HEK293 (cell line): ENCODE measurements around the gene CRY2.

Source experiments
- CTCF ChIA-PET: fragments of 350-600 bp; formaldehyde crosslinking; extraction: SDS; loops from one replicate; lab custom pipeline; 2021; ENCODE audit warnings: antibody characterized with exemption; lab: Yijun Ruan, JAX
- POLR2A ChIA-PET: fragments of 300-600 bp; formaldehyde crosslinking; extraction: SDS; loops from one replicate; lab custom pipeline; 2020; ENCODE audit warnings: antibody characterized with exemption, inconsistent platforms; lab: Yijun Ruan, JAX
- H3K27ac ChIP-seq: fragments of 200-500 bp; sonication (Bioruptor generic); 2 replicates; pipeline ENCODE4 v1.5.1; 2014; ENCODE audit warnings: low read depth, low read length, control low read depth, inconsistent platforms; ENCODE audit errors: extremely low read depth
- H3K36me3 ChIP-seq, 2 experiments: fragments of 200-500 bp in 1 of 2; sonication (Bioruptor generic) in 1 of 2; 1 replicate in 1 of 2; 2 replicates in 1 of 2; pipeline ENCODE4 v1.5.1; 2014 to 2017; ENCODE audit warnings: inconsistent platforms in 2 of 2, low read length in 2 of 2; ENCODE audit not compliant: control insufficient read depth in 2 of 2, insufficient read depth in 1 of 2
- H3K4me1 ChIP-seq: fragments of 200-500 bp; sonication (Bioruptor generic); 2 replicates; pipeline ENCODE4 v1.5.1; 2014; ENCODE audit warnings: mild to moderate bottlenecking, low read length, inconsistent platforms; ENCODE audit not compliant: control insufficient read depth, insufficient read depth
- H3K4me3 ChIP-seq: 2 replicates; pipeline ENCODE4 v1.5.1; 2011; ENCODE audit warnings: low read depth, mild to moderate bottlenecking, control low read depth, low read length, moderate library complexity
- H3K9me3 ChIP-seq: fragments of 200-500 bp; sonication (Bioruptor generic); 2 replicates; pipeline ENCODE4 v1.5.1; 2014; ENCODE audit warnings: low read depth, low read length, inconsistent platforms; ENCODE audit not compliant: control insufficient read depth, insufficient read depth
- HOXC10 ChIP-seq: sonication (generic); formaldehyde crosslinking; IDR thresholded peaks from 2 replicates; pipeline ENCODE4 v1.8.1; 2023; ENCODE audit warnings: mild to moderate bottlenecking, missing genetic modification reagents
- KLF9 ChIP-seq: fragments of 450-650 bp; formaldehyde crosslinking; IDR thresholded peaks from 2 replicates; pipeline ENCODE4 v1.5.1; 2016; ENCODE audit warnings: missing biosample characterization, missing genetic modification characterization, low read depth
- REPIN1 ChIP-seq: fragments of 450-650 bp; formaldehyde crosslinking; IDR thresholded peaks from 2 replicates; pipeline ENCODE4 v1.5.1; 2017; ENCODE audit warnings: missing biosample characterization, missing genetic modification characterization, low read depth
- ZBTB21 ChIP-seq: fragments of 450-650 bp; formaldehyde crosslinking; IDR thresholded peaks from 2 replicates; pipeline ENCODE4 v1.5.1; 2017; ENCODE audit warnings: missing biosample characterization, missing genetic modification characterization
- ZBTB48 ChIP-seq: fragments of 450-650 bp; formaldehyde crosslinking; IDR thresholded peaks from 2 replicates; pipeline ENCODE4 v1.5.1; 2016; ENCODE audit warnings: missing biosample characterization, missing genetic modification characterization
- ZNF138 ChIP-seq: fragments of 450-650 bp; formaldehyde crosslinking; IDR thresholded peaks from 2 replicates; pipeline ENCODE4 v1.5.1; 2016; ENCODE audit warnings: missing biosample characterization, missing genetic modification characterization, borderline replicate concordance
- ZNF266 ChIP-seq: fragments of 450-650 bp; formaldehyde crosslinking; IDR thresholded peaks from 2 replicates; pipeline ENCODE4 v1.5.1; 2016; ENCODE audit warnings: missing biosample characterization, missing genetic modification characterization, low read depth
- ZNF292 ChIP-seq: fragments of 450-650 bp; formaldehyde crosslinking; IDR thresholded peaks from 2 replicates; pipeline ENCODE4 v1.5.1; 2016; ENCODE audit warnings: low read depth, missing biosample characterization, missing genetic modification characterization, borderline replicate concordance
- ZNF302 ChIP-seq: fragments of 450-650 bp; formaldehyde crosslinking; IDR thresholded peaks from 2 replicates; pipeline ENCODE4 v1.5.1; 2016; ENCODE audit warnings: missing biosample characterization, missing genetic modification characterization, low read depth
- ZNF501 ChIP-seq: fragments of 450-650 bp; formaldehyde crosslinking; IDR thresholded peaks from 2 replicates; pipeline ENCODE4 v1.5.1; 2016; ENCODE audit warnings: missing biosample characterization, missing genetic modification characterization
- ZNF558 ChIP-seq: fragments of 450-650 bp; formaldehyde crosslinking; IDR thresholded peaks from 2 replicates; pipeline ENCODE4 v1.5.1; 2016; ENCODE audit warnings: missing biosample characterization, missing genetic modification characterization
- ZNF701 ChIP-seq: fragments of 450-650 bp; formaldehyde crosslinking; IDR thresholded peaks from 2 replicates; pipeline ENCODE4 v1.5.1; 2016; ENCODE audit warnings: missing biosample characterization, missing genetic modification characterization
- ZNF76 ChIP-seq: fragments of 450-650 bp; formaldehyde crosslinking; IDR thresholded peaks from 2 replicates; pipeline ENCODE4; 2016; ENCODE audit warnings: low read depth, missing biosample characterization, missing genetic modification characterization, borderline replicate concordance
- TF ChIP-seq, protein P1 (sequence below): fragments of 450-650 bp; formaldehyde crosslinking; IDR thresholded peaks from 2 replicates; pipeline ENCODE4 v1.5.1; 2017; ENCODE audit warnings: missing biosample characterization, missing genetic modification characterization
- TF ChIP-seq, protein P2 (sequence below): fragments of 450-650 bp; formaldehyde crosslinking; IDR thresholded peaks from 2 replicates; pipeline ENCODE4 v1.5.1; 2016; ENCODE audit warnings: missing biosample characterization, missing genetic modification characterization, borderline replicate concordance
- TF ChIP-seq, protein P3 (sequence below): fragments of 450-650 bp; formaldehyde crosslinking; IDR thresholded peaks from 2 replicates; pipeline ENCODE4 v1.5.1; 2017; ENCODE audit warnings: missing biosample characterization, missing genetic modification characterization

CRY2 gene

DNA sequence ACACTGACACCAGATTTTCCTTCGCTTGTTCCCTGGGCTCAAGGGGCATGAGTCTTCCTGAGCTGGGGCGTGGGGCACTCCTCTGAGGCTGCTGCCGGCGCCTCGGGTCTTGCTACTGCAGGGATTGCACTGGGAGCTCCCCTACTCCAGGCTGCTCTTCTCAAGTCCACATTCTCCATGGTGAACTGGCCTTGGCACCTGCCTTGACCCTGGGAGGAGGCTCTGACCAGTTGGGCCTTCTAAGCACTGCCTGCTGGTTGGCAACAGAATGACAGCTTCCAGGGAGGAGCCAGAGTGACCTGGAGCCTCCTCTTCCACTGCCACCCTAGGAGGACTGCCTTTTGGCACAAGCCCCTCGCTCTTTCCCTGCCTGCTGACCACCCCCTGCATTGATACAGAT, 50.3 kb downstream of the CRY2 start:
- CTCF ChIA-PET = interaction anchor here (0.6 to 2.3 kb wide), 4 partner anchors 21 to 220 kb away, joined by 3 to 19 read pairs (median 6); no protein-coding TSS in a partner anchor
- Histone ChIP-seq H3K36me3 (peaks cover 0 to 5% of the 10 kb centered on the region in 2 experiments; a peak in 1 of 3 replicates), H3K4me3 (no peak overlapping the region), H3K27ac (no peak overlapping the region)
- TF ChIP-seq ZNF76 (tag by site-specific recombination) = no peak
- TF ChIP-seq HOXC10 (CRISPR knock-in tag) = no peak
- TF ChIP-seq KLF9 (tag by site-specific recombination) = no peak
- no peak for TF ChIP-seq ZNF292 (tag by site-specific recombination)
- no peak for TF ChIP-seq ZNF138 (tag by site-specific recombination)
- TF ChIP-seq, protein P1, sequence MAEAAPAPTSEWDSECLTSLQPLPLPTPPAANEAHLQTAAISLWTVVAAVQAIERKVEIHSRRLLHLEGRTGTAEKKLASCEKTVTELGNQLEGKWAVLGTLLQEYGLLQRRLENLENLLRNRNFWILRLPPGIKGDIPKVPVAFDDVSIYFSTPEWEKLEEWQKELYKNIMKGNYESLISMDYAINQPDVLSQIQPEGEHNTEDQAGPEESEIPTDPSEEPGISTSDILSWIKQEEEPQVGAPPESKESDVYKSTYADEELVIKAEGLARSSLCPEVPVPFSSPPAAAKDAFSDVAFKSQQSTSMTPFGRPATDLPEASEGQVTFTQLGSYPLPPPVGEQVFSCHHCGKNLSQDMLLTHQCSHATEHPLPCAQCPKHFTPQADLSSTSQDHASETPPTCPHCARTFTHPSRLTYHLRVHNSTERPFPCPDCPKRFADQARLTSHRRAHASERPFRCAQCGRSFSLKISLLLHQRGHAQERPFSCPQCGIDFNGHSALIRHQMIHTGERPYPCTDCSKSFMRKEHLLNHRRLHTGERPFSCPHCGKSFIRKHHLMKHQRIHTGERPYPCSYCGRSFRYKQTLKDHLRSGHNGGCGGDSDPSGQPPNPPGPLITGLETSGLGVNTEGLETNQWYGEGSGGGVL (tag by site-specific recombination) = no peak
- TF ChIP-seq, protein P2, sequence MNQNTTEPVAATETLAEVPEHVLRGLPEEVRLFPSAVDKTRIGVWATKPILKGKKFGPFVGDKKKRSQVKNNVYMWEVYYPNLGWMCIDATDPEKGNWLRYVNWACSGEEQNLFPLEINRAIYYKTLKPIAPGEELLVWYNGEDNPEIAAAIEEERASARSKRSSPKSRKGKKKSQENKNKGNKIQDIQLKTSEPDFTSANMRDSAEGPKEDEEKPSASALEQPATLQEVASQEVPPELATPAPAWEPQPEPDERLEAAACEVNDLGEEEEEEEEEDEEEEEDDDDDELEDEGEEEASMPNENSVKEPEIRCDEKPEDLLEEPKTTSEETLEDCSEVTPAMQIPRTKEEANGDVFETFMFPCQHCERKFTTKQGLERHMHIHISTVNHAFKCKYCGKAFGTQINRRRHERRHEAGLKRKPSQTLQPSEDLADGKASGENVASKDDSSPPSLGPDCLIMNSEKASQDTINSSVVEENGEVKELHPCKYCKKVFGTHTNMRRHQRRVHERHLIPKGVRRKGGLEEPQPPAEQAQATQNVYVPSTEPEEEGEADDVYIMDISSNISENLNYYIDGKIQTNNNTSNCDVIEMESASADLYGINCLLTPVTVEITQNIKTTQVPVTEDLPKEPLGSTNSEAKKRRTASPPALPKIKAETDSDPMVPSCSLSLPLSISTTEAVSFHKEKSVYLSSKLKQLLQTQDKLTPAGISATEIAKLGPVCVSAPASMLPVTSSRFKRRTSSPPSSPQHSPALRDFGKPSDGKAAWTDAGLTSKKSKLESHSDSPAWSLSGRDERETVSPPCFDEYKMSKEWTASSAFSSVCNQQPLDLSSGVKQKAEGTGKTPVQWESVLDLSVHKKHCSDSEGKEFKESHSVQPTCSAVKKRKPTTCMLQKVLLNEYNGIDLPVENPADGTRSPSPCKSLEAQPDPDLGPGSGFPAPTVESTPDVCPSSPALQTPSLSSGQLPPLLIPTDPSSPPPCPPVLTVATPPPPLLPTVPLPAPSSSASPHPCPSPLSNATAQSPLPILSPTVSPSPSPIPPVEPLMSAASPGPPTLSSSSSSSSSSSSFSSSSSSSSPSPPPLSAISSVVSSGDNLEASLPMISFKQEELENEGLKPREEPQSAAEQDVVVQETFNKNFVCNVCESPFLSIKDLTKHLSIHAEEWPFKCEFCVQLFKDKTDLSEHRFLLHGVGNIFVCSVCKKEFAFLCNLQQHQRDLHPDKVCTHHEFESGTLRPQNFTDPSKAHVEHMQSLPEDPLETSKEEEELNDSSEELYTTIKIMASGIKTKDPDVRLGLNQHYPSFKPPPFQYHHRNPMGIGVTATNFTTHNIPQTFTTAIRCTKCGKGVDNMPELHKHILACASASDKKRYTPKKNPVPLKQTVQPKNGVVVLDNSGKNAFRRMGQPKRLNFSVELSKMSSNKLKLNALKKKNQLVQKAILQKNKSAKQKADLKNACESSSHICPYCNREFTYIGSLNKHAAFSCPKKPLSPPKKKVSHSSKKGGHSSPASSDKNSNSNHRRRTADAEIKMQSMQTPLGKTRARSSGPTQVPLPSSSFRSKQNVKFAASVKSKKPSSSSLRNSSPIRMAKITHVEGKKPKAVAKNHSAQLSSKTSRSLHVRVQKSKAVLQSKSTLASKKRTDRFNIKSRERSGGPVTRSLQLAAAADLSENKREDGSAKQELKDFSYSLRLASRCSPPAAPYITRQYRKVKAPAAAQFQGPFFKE (tag by site-specific recombination) = no peak
- no peak for TF ChIP-seq ZNF701 (tag by site-specific recombination)
- no peak for TF ChIP-seq ZNF266 (tag by site-specific recombination)
- no peak for TF ChIP-seq REPIN1 (tag by site-specific recombination)
- TF ChIP-seq, protein P3, sequence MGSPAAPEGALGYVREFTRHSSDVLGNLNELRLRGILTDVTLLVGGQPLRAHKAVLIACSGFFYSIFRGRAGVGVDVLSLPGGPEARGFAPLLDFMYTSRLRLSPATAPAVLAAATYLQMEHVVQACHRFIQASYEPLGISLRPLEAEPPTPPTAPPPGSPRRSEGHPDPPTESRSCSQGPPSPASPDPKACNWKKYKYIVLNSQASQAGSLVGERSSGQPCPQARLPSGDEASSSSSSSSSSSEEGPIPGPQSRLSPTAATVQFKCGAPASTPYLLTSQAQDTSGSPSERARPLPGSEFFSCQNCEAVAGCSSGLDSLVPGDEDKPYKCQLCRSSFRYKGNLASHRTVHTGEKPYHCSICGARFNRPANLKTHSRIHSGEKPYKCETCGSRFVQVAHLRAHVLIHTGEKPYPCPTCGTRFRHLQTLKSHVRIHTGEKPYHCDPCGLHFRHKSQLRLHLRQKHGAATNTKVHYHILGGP (tag by site-specific recombination) = no peak
- no peak for TF ChIP-seq ZNF558 (tag by site-specific recombination)
- TF ChIP-seq, all 188 proteins: peak for 0
- Histone ChIP-seq H3K4me1 (peaks cover 4% of the 10 kb centered on the region; the same call in 1 of the 2 replicates), H3K9me3 (no peaks in the 10 kb centered on the region)
- POLR2A ChIA-PET = interaction anchor here (0.6 to 0.7 kb wide), 2 partner anchors 9 to 21 kb away, joined by 3 to 4 read pairs; no protein-coding TSS in a partner anchor

DNA sequence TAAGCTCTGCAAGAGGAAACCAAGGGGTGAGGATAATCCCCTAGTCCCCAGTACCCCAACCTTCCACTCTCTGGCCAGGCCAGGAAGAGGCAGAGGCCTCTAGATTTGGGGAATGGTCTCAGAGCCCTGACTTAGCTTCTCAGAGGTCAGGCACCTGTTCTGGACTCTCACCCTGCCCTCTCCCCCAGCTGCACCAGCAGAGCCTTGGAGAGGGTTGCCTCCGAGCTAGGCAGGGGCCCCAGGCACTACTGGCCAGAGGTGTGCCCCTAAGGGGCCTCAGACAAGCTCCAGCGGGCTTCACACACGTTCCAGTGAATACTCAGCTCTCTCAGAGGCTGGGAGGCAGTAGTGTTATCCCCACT, 51.8 kb downstream of the CRY2 start:
- ChIA-PET POLR2A (interaction anchor here (0.7 to 1.8 kb wide), 2 partner anchors 10 to 19 kb away, joined by 3 to 9 read pairs; partner anchors contain the start of gene PEX16), CTCF (interaction anchor here (0.6 to 2.3 kb wide), 3 partner anchors 26 to 411 kb away, joined by 3 to 19 read pairs (median 4); no protein-coding TSS in a partner anchor)
- peaks cover 4% of the 10 kb centered on the region; the same call in 1 of the 2 replicates for H3K4me1 ChIP-seq
- peaks cover 0 to 19% of the 10 kb centered on the region in 2 experiments; a peak in 1 of 3 replicates for H3K36me3 ChIP-seq
- TF ChIP-seq ZBTB48 (tag by site-specific recombination) (no peak), ZNF302 (tag by site-specific recombination) (no peak), ZBTB21 (tag by site-specific recombination) (no peak), ZNF501 (tag by site-specific recombination) (no peak)
- H3K9me3 ChIP-seq = no peaks in the 10 kb centered on the region
- no peak overlapping the region for H3K4me3 ChIP-seq
- H3K27ac ChIP-seq = no peak overlapping the region; the same call in 1 of the 2 replicates
